Measurements from ENCODE around the gene KIAA1191. TPM values are rescaled to one million over a fixed set of nuclear protein-coding genes. Genes with fewer than 3 reads are reported as not detected.
"Not testable (repeated sequence)": the region's sequence is repeated elsewhere in the genome, so short reads cannot be mapped to it uniquely, and the experiment has no call there.

Gene KIAA1191
- total RNA-seq, result 109 and 111 TPM in 2 replicates
- long read RNA-seq, transcript KIAA1191-202 (8 exons, 2,700 nt), result minor isoform, 5 of 139 reads
- long read RNA-seq, transcript KIAA1191-201 (9 exons, 2,991 nt), result major isoform, 74 of 139 reads
- long read RNA-seq, partial matches to known transcripts, result 20 of 139 reads
- long read RNA-seq, other reads (novel, unspliced or antisense), result 37 of 139 reads

DNA sequence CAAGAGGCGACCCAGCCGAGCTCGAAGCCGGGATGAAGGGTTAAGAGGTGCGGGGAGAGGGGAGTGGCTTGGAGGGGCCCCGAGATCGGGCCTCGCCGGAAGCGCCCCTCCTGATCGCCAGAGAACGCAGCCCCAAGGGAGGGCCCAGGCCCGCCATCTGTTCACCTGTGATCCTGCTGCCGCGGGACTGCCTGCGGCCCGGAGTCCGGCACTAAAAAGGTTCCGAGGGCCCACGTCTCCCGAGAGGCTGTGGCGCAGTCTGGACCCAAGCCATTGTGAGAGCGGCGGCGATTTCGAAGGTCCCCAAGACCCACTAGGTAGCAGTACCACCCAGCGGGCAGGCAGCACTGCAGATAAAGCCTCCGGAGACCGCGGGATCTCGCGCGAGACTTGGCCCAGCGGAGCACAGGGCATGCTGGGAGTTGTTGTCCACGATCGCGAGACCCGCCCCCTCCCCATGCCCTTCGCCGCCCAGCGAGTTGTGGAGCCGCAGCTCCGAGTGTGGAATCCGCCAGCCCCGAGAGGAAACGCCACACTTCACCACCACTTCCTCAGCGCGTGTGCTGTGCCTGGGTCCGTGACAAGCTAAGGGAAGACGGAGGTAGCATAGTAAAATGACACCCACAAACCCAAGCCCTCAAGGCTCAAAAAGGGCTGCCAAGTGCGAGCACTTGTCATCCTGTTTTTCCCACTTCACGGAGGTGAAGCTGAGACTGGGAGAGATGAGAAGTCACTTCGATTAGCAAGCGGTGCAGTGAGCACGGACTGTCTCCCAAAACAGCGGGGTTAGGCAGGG lies at the start of gene KIAA1191:
Gene KIAA1191, minus strand, starts transcription at position 328 of the 796 bp plus-strand sequence. CDS start 2,256 bp downstream, outside the sequence.
- Mint-ChIP-seq H3K27ac (peak within 1 kb of the TSS; percentile 99), H3K36me3 (ENCODE audit: insufficient read depth) (peaks cover 11% of the 10 kb centered on the region), H3K4me3 (ENCODE audit: low read depth) (peak within 1 kb of the TSS; percentile 99), H3K9me3 (ENCODE audit: low read depth) (no peaks in the 10 kb centered on the region), H3K27me3 (peaks cover 29% of the 10 kb centered on the region), H3K4me1 (ENCODE audit: low read depth) (peaks cover 5% of the 10 kb centered on the region)
- TF ChIP-seq, protein P1, sequence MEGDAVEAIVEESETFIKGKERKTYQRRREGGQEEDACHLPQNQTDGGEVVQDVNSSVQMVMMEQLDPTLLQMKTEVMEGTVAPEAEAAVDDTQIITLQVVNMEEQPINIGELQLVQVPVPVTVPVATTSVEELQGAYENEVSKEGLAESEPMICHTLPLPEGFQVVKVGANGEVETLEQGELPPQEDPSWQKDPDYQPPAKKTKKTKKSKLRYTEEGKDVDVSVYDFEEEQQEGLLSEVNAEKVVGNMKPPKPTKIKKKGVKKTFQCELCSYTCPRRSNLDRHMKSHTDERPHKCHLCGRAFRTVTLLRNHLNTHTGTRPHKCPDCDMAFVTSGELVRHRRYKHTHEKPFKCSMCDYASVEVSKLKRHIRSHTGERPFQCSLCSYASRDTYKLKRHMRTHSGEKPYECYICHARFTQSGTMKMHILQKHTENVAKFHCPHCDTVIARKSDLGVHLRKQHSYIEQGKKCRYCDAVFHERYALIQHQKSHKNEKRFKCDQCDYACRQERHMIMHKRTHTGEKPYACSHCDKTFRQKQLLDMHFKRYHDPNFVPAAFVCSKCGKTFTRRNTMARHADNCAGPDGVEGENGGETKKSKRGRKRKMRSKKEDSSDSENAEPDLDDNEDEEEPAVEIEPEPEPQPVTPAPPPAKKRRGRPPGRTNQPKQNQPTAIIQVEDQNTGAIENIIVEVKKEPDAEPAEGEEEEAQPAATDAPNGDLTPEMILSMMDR (IDR thresholded peaks at IDR 0.05; ENCODE audit: unreplicated experiment), result no peak
- peak; percentile 79 for DNase-seq (ENCODE audit: low spot score, unreplicated experiment)

DNA sequence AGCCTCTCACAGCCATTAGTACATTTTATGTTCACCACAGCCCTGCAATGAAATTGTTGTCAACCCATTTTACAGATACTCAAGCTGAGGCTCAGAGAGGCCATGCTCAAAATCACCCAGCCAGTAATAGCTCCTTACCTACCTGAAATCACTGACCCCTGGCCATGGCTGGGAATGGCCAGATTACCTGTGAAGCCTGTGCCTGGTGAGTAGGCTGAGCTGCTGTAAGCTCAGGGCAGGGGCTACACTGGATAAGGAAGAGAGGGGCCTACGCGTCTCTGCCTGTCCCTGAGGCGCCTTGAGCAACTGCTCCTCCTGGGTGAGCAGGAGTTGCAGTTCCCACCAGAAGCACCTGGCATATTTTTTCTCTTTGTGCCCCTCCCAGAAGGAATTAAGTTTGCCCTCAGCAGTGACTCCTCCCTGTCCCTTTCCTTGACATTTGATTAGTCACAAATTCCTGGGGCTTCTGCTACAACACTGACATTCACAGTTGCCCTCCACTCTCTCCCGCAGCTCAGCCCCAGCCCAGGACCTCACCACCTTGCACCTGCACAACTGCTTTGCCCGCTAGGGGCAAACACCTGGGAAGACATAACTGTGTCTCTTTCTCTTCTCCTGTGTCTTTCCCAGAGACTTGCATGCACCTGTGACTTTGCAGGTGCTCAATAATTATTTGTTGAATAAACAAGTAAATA lies 49.1 kb upstream of the KIAA1191 start:
- H3K4me1 Mint-ChIP-seq (ENCODE audit: low read depth), result peaks cover under 1% of the 10 kb centered on the region
- H3K36me3 Mint-ChIP-seq (ENCODE audit: insufficient read depth), result peaks cover 2% of the 10 kb centered on the region
- no peak for DNase-seq (ENCODE audit: low spot score, unreplicated experiment)
- TF ChIP-seq, protein P1 (IDR thresholded peaks at IDR 0.05; ENCODE audit: unreplicated experiment), result peak; percentile 6
- no peaks in the 10 kb centered on the region for H3K9me3 Mint-ChIP-seq (ENCODE audit: low read depth)
- H3K27me3 Mint-ChIP-seq, result no peaks in the 10 kb centered on the region
- H3K27ac Mint-ChIP-seq, result no peak overlapping the region
- no peak overlapping the region for H3K4me3 Mint-ChIP-seq (ENCODE audit: low read depth)

GRCh38 chr5:176409765-176410164 lies 48.2 kb upstream of the KIAA1191 start:
- H3K27ac Mint-ChIP-seq, result no peak overlapping the region
- TF ChIP-seq, protein P1 (IDR thresholded peaks at IDR 0.05; ENCODE audit: unreplicated experiment), result no peak
- no peaks in the 10 kb centered on the region for H3K27me3 Mint-ChIP-seq

GRCh38 chr5:176408590-176408989 lies 47.0 kb upstream of the KIAA1191 start:
- Mint-ChIP-seq H3K27me3 (no peaks in the 10 kb centered on the region), H3K9me3 (ENCODE audit: low read depth) (no peaks in the 10 kb centered on the region), H3K4me3 (ENCODE audit: low read depth) (no peak overlapping the region), H3K4me1 (ENCODE audit: low read depth) (peaks cover 2% of the 10 kb centered on the region), H3K27ac (no peak overlapping the region), H3K36me3 (ENCODE audit: insufficient read depth) (peaks cover 2% of the 10 kb centered on the region)
- no peak for DNase-seq (ENCODE audit: low spot score, unreplicated experiment)
- TF ChIP-seq, protein P1 (IDR thresholded peaks at IDR 0.05; ENCODE audit: unreplicated experiment), result no peak

More at GRCh38 chr5:176409765-176410164, 48.2 kb upstream of the KIAA1191 start:
- Mint-ChIP-seq H3K9me3 (ENCODE audit: low read depth) (no peaks in the 10 kb centered on the region), H3K4me1 (ENCODE audit: low read depth) (peaks cover 2% of the 10 kb centered on the region), H3K36me3 (ENCODE audit: insufficient read depth) (peaks cover 2% of the 10 kb centered on the region), H3K4me3 (ENCODE audit: low read depth) (no peak overlapping the region)
- no peak for DNase-seq (ENCODE audit: low spot score, unreplicated experiment)

DNA sequence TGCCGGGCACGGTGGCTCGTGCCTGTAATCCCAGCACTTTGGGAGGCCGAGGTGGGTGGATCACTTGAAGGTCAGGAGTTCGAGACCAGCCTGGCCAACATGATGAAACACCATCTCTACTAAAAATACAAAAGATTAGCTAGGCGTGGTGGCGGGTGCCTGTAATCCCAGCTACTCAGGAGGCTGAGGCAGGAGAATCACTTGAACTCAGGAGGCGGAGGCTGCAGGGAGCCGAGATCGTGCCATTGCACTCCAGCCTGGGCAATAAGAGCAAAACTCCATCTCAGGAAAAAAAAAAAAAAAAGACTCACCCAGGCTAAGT lies 46.6 kb upstream of the KIAA1191 start:
- not testable (repeated sequence) for DNase-seq (ENCODE audit: low spot score, unreplicated experiment); H3K9me3 Mint-ChIP-seq (ENCODE audit: low read depth); H3K4me3 Mint-ChIP-seq (ENCODE audit: low read depth); H3K36me3 Mint-ChIP-seq (ENCODE audit: insufficient read depth); H3K27ac Mint-ChIP-seq; H3K4me1 Mint-ChIP-seq (ENCODE audit: low read depth); H3K27me3 Mint-ChIP-seq

Data from progenitor cell of endocrine pancreas (in vitro differentiated cells).